ENCODE data around the gene CARHSP1. TPM values are rescaled to one million over a fixed set of nuclear protein-coding genes. Genes with fewer than 3 reads are reported as not detected.
"Not testable (repeated sequence)": the region's sequence is repeated elsewhere in the genome, so short reads cannot be mapped to it uniquely, and the experiment has no call there.

Gene CARHSP1
- total and polyA plus RNA-seq, 4 donors, result 53.4 to 122 (median 67.9) TPM

DNA sequence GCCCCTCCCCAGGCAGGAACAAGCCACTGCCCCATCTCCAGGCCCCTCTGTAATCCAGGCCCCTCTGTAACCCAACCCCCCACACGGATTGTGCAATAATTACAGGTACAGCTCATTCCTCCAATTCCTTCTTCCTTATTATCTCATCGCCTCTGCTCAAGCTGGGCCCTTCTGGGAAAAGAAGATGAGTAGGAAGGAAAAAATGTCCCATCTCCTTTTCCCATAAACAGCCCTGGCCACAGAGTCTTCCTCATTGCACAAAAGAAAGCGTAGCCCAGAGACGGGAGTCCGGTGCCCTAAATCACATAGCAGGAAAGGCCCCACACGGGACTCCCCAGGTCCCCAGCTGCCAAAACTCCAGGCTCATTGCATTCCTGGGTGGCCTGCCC lies 9.7 kb upstream of the CARHSP1 start:
- H3K27me3 ChIP-seq (ENCODE audit: control insufficient read depth in 1 of 2, insufficient read depth in 2 of 2, low read length in 1 of 2), result no peaks in the 10 kb centered on the region
- H3K27ac ChIP-seq (ENCODE audit: low read depth in 1 of 2, low read length in 2 of 2), result no peak overlapping the region
- intact Hi-C loops (cut with DNase I), result no loop called here
- ATAC-seq (ENCODE audit: low FRiP score) (no peak), DNase-seq (peak in 1 of 2 donors; percentile 38)
- H3K4me1 ChIP-seq (ENCODE audit: control insufficient read depth in 1 of 2, insufficient read depth in 2 of 2, low read length in 2 of 2), result no peaks in the 10 kb centered on the region
- no peaks in the 10 kb centered on the region for H3K9me3 ChIP-seq (ENCODE audit: control insufficient read depth, low read length)
- 72 to 76% methylated on average over 6 of the region's 6 CpGs for WGBS, 2 donors
- no peaks in the 10 kb centered on the region for H3K36me3 ChIP-seq (ENCODE audit: control insufficient read depth in 1 of 2, insufficient read depth in 2 of 2, low read length in 1 of 2)
- no peak overlapping the region for H3K4me3 ChIP-seq (ENCODE audit: low read length in 2 of 2)

DNA sequence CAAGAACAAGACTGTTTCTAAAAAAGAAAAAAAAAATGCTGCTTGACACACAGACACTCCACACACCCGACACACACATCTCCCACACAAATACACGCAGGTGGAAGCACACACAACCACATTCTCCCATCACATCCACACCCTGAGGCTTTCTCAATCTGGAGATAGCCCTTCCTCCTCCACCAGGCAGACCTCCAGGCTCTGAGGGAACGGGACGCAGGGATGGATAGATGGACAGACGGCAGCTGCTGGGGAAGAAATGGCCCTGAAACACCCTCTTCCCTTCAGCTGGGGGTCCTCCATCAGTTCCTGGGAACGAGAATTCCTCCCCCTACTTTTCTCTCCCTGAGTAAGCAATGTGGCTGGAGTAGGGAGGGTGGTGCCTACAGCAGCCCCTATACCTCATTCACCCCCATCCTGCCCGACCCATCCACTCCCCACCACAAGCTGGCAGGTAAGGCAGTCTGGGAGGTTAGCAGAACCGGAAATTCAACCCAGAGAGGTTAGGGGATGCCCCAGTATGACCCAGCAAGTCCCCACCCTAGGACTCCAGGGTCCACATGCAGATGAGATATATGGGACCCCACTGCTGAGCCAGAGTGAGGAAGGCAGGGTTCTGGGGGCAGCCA lies 9.2 kb upstream of the CARHSP1 start:
- 72 to 77% methylated on average over 8 of the region's 8 CpGs for WGBS, 2 donors
- ATAC-seq (ENCODE audit: low FRiP score) (no peak), DNase-seq (peak in 1 of 2 donors; percentile 3)
- Histone ChIP-seq H3K36me3 (ENCODE audit: control insufficient read depth in 1 of 2, insufficient read depth in 2 of 2, low read length in 1 of 2) (no peaks in the 10 kb centered on the region), H3K27ac (ENCODE audit: low read depth in 1 of 2, low read length in 2 of 2) (no peak overlapping the region), H3K4me1 (ENCODE audit: control insufficient read depth in 1 of 2, insufficient read depth in 2 of 2, low read length in 2 of 2) (no peaks in the 10 kb centered on the region), H3K27me3 (ENCODE audit: control insufficient read depth in 1 of 2, insufficient read depth in 2 of 2, low read length in 1 of 2) (no peaks in the 10 kb centered on the region), H3K9me3 (ENCODE audit: control insufficient read depth, low read length) (no peaks in the 10 kb centered on the region), H3K4me3 (ENCODE audit: low read length in 2 of 2) (no peak overlapping the region)
- intact Hi-C loops (cut with DNase I), result no loop called here

DNA sequence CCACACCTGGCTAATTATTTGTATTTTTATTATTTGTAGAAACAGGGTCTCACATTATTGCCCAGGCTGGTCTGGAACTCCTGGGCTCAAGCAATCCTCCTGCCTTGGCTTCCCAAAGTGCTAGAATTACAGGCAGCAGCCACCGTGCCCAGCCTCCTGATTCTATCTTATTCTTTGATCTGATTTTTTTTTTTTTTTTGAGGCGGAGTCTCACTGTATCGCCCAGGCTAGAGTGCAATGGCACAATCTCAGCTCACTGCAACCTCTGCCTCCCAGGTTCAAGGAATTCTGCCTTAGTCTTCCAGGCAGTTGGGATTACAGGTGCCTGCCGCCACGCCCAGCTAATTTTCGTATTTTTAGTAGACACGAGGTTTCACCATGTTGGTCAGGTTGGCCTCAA lies 6.5 kb upstream of the CARHSP1 start:
- DNase-seq; H3K27ac ChIP-seq (ENCODE audit: low read depth in 1 of 2, low read length in 2 of 2); H3K4me3 ChIP-seq (ENCODE audit: low read length in 2 of 2); intact Hi-C loops (cut with DNase I); H3K36me3 ChIP-seq (ENCODE audit: control insufficient read depth in 1 of 2, insufficient read depth in 2 of 2, low read length in 1 of 2); H3K9me3 ChIP-seq (ENCODE audit: control insufficient read depth, low read length); H3K4me1 ChIP-seq (ENCODE audit: control insufficient read depth in 1 of 2, insufficient read depth in 2 of 2, low read length in 2 of 2); ATAC-seq (ENCODE audit: low FRiP score); H3K27me3 ChIP-seq (ENCODE audit: control insufficient read depth in 1 of 2, insufficient read depth in 2 of 2, low read length in 1 of 2): not testable (repeated sequence)
- 73 to 86% methylated on average over 7 of the region's 7 CpGs for WGBS, 2 donors

DNA sequence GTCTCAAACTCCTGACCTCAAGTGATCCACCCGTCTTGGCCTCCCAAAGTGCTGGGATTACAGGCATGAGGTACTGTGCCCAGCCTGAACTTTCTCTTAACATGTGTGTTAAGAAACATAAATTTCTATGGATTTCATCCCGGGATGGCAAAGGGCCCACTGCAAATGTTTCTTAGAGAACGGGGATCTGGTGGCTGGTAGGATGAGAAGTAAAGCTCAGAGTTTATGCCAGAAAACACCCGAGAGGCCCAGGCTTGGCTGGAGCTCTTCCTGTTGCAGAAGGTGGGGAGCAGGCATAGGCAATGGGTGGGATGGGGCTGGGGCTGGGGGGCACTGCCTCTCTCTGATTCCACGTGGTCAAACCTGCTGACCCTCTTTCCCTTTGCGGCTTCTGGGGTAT lies 5.6 kb upstream of the CARHSP1 start:
- intact Hi-C loops (cut with DNase I), result no loop called here
- 11 to 14% methylated on average over 6 of the region's 6 CpGs for WGBS, 2 donors

DNA sequence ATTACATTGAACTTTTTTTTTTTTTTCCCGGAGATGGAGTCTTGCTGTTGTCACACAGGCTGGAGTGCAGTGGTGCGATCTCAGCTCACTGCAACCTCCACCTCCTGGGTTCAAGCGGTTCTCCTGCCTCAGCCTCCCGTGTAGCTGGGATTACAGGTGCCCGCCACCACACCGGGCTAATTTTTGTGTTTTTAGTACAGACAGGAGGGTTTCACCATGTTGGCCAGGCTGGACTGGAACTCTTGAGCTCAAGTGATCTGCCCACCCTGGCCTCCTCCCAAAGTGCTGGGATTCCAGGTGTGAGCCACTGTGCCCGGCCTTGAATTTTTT lies 5.0 kb upstream of the CARHSP1 start:
- H3K9me3 ChIP-seq (ENCODE audit: control insufficient read depth, low read length); intact Hi-C loops (cut with DNase I); ATAC-seq (ENCODE audit: low FRiP score); H3K27me3 ChIP-seq (ENCODE audit: control insufficient read depth in 1 of 2, insufficient read depth in 2 of 2, low read length in 1 of 2); DNase-seq; H3K36me3 ChIP-seq (ENCODE audit: control insufficient read depth in 1 of 2, insufficient read depth in 2 of 2, low read length in 1 of 2); H3K27ac ChIP-seq (ENCODE audit: low read depth in 1 of 2, low read length in 2 of 2); H3K4me1 ChIP-seq (ENCODE audit: control insufficient read depth in 1 of 2, insufficient read depth in 2 of 2, low read length in 2 of 2); H3K4me3 ChIP-seq (ENCODE audit: low read length in 2 of 2): not testable (repeated sequence)
- 85 to 88% methylated on average over 7 of the region's 7 CpGs for WGBS, 2 donors

More for the DNA sequence above, 5.6 kb upstream of the CARHSP1 start:
- no peak overlapping the region for H3K27ac ChIP-seq (ENCODE audit: low read depth in 1 of 2, low read length in 2 of 2)
- H3K4me1 ChIP-seq (ENCODE audit: control insufficient read depth in 1 of 2, insufficient read depth in 2 of 2, low read length in 2 of 2), result no peaks in the 10 kb centered on the region
- H3K36me3 ChIP-seq (ENCODE audit: control insufficient read depth in 1 of 2, insufficient read depth in 2 of 2, low read length in 1 of 2), result no peaks in the 10 kb centered on the region
- no peaks in the 10 kb centered on the region for H3K27me3 ChIP-seq (ENCODE audit: control insufficient read depth in 1 of 2, insufficient read depth in 2 of 2, low read length in 1 of 2)
- no peak overlapping the region for H3K4me3 ChIP-seq (ENCODE audit: low read length in 2 of 2)
- no peaks in the 10 kb centered on the region for H3K9me3 ChIP-seq (ENCODE audit: control insufficient read depth, low read length)
- ATAC-seq (ENCODE audit: low FRiP score), result no peak
- DNase-seq, result no peak

DNA sequence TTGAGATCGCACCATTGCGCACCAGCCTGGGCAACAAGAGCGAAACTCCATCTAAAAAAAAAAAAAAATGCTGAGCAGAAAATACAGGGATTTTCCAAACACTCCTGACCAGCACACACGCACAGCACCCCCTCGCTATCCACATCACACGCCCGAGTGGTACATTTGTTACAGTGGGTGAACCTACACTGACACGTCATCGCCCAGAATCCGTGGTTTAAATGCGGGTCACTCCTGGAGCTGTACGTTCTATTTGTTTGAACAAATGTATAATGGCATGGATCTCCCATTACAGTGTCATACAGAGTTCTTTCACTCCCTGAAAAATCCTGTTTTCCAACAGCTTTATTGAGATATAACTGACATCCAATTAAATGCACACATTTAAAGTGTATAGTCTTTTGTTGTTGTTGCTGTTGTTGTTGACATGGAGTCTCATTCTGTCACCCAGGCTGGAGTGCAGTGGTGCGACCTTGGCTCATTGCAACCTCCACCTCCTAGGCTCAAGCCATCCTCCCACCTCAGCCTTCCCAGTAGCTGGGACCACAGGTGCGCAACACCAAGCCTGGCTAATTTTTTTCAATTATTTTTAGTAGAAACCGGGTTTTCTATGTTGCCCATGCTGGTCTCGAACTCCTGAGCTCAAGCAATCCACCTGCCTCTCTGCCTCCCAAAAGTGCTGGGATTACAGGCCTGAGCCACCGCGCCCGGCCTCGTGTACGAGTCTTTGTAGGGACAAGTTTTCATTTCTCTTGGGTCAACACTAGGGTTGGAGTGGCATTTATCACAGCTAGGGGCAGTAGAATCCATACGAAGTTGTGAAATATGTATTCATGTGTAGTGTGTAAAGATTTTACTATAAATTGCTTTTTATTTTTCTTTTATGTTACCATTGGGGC lies 4.4 kb upstream of the CARHSP1 start:
- ATAC-seq (ENCODE audit: low FRiP score), result no peak
- Histone ChIP-seq H3K36me3 (ENCODE audit: control insufficient read depth in 1 of 2, insufficient read depth in 2 of 2, low read length in 1 of 2) (no peaks in the 10 kb centered on the region), H3K4me1 (ENCODE audit: control insufficient read depth in 1 of 2, insufficient read depth in 2 of 2, low read length in 2 of 2) (no peaks in the 10 kb centered on the region), H3K9me3 (ENCODE audit: control insufficient read depth, low read length) (no peaks in the 10 kb centered on the region), H3K27ac (ENCODE audit: low read depth in 1 of 2, low read length in 2 of 2) (no peak overlapping the region), H3K27me3 (ENCODE audit: control insufficient read depth in 1 of 2, insufficient read depth in 2 of 2, low read length in 1 of 2) (no peaks in the 10 kb centered on the region), H3K4me3 (ENCODE audit: low read length in 2 of 2) (no peak overlapping the region)
- DNase-seq, result no peak
- WGBS, 2 donors, result 90 to 92% methylated on average over 22 of the region's 22 CpGs
- intact Hi-C loops (cut with DNase I), result no loop called here

DNA sequence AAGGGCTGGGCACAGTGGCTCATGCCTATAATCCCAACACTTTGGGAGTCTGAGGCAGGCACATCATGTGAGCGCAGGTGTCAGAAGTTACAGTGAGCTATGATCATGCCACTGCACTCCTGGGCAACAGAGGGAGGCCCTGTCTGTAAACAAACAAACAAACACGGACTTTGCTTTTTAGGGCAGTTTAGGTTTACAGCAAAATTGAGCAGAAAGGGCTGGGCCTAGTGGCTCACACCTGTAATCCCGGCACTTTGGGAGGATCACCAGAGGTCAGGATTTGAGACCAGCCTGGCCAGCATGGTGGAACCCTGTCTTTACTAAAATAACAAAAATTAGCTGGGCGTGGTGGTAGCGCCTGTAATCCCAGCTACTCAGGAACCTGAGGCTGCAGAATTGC lies 3.3 kb upstream of the CARHSP1 start:
- Histone ChIP-seq H3K9me3 (ENCODE audit: control insufficient read depth, low read length) (no peaks in the 10 kb centered on the region), H3K4me3 (ENCODE audit: low read length in 2 of 2) (no peak overlapping the region), H3K4me1 (ENCODE audit: control insufficient read depth in 1 of 2, insufficient read depth in 2 of 2, low read length in 2 of 2) (no peaks in the 10 kb centered on the region), H3K36me3 (ENCODE audit: control insufficient read depth in 1 of 2, insufficient read depth in 2 of 2, low read length in 1 of 2) (no peaks in the 10 kb centered on the region), H3K27ac (ENCODE audit: low read depth in 1 of 2, low read length in 2 of 2) (no peak overlapping the region), H3K27me3 (ENCODE audit: control insufficient read depth in 1 of 2, insufficient read depth in 2 of 2, low read length in 1 of 2) (no peaks in the 10 kb centered on the region)
- no peak for ATAC-seq (ENCODE audit: low FRiP score)
- WGBS, 2 donors, result 94 to 95% methylated on average over 5 of the region's 5 CpGs
- DNase-seq, result no peak
- intact Hi-C loops (cut with DNase I), result no loop called here

DNA sequence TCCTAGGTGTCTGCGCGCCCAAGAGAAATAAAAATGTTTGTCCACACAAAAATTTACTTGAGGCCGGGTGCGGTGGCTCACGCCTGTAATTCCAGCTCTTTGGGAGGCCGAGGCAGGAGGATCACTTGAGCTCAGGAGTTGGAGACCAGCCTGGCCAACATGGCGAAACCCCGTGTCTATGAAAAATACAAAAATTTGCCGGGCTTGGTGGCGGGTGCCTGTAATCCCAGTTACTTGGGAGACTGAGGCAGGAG lies 1.1 kb upstream of the CARHSP1 start:
- not testable (repeated sequence) for DNase-seq; ATAC-seq (ENCODE audit: low FRiP score); H3K4me1 ChIP-seq (ENCODE audit: control insufficient read depth in 1 of 2, insufficient read depth in 2 of 2, low read length in 2 of 2); H3K9me3 ChIP-seq (ENCODE audit: control insufficient read depth, low read length); H3K27me3 ChIP-seq (ENCODE audit: control insufficient read depth in 1 of 2, insufficient read depth in 2 of 2, low read length in 1 of 2); H3K4me3 ChIP-seq (ENCODE audit: low read length in 2 of 2); H3K27ac ChIP-seq (ENCODE audit: low read depth in 1 of 2, low read length in 2 of 2); H3K36me3 ChIP-seq (ENCODE audit: control insufficient read depth in 1 of 2, insufficient read depth in 2 of 2, low read length in 1 of 2)
- 95 to 96% methylated on average over 10 of the region's 10 CpGs for WGBS, 2 donors
- intact Hi-C loops (cut with DNase I), result loop anchor here (2.0 to 5.0 kb wide), 2 partner anchors 73 kb away; partner anchors contain the start of genes PMM2 (in 2 of the 2) and TMEM186 (in 2 of the 2)
